Gastrocnemius medialis (tissue), 4 donors: ENCODE results near the gene NAA30. TPM values are rescaled to one million over a fixed set of nuclear protein-coding genes. Genes with fewer than 3 reads are reported as not detected.

Experiments
- ATAC-seq, 2 donors: fragments of 150-250 bp; one replicate each; pipeline ENCODE4 v1.9.1; 2016
- DNase-seq, 2 donors: peaks; one replicate each; pipeline ENCODE4 v3.0.0-alpha.2; 2019
- H3K27ac ChIP-seq, 4 donors: fragments of 200-600 bp; sonication (generic); 1 replicate in 1 of 4; 2 replicates in 3 of 4; pipeline ENCODE4 v1.5.1; 2016 to 2018; ENCODE audit warnings: mild to moderate bottlenecking in 2 of 4, moderate library complexity in 1 of 4
- H3K27me3 ChIP-seq, 3 donors: fragments of 200-600 bp; sonication (generic) in 2 of 3; 1 replicate in 1 of 3; 2 replicates in 2 of 3; pipeline versions ENCODE4 v1.5.1 to v1.6.0; 2016 to 2019; ENCODE audit warnings: mild to moderate bottlenecking in 1 of 3, moderate library complexity in 1 of 3
- H3K36me3 ChIP-seq, 2 donors: fragments of 200-600 bp; sonication (generic) in 1 of 2; one replicate each; pipeline ENCODE4 v1.5.1; 2017 to 2018
- H3K4me1 ChIP-seq, 2 donors: fragments of 200-600 bp; sonication (generic) in 1 of 2; one replicate each; pipeline ENCODE4 v1.5.1; 2016 to 2017; ENCODE audit warnings: mild to moderate bottlenecking in 2 of 2
- H3K4me3 ChIP-seq, 4 donors: fragments of 200-600 bp; sonication (generic) in 3 of 4; 1 replicate in 1 of 4; 2 replicates in 3 of 4; pipeline ENCODE4 v1.5.1; 2016 to 2019; ENCODE audit warnings: mild to moderate bottlenecking in 2 of 4
- H3K9me3 ChIP-seq, 3 donors: fragments of 200-600 bp; sonication (generic) in 2 of 3; 1 replicate in 1 of 3; 2 replicates in 2 of 3; pipeline ENCODE4 v1.5.1; 2016 to 2019
- CTCF ChIP-seq, 5 experiments: fragments of 450-650 bp in 3 of 5; fragments of 200-600 bp in 2 of 5; sonication (generic) in 2 of 5; IDR thresholded peaks in 4 of 5; conservative IDR thresholded peaks in 1 of 5; 1 replicate in 4 of 5; 2 replicates in 1 of 5; pipeline ENCODE4 v1.5.1; 2016 to 2019; ENCODE audit warnings: antibody characterized with exemption in 5 of 5, mild to moderate bottlenecking in 3 of 5, moderate library complexity in 3 of 5
- POLR2A ChIP-seq, 2 donors: fragments of 450-650 bp; IDR thresholded peaks; one replicate each; pipeline ENCODE4 v1.6.1; 2017; ENCODE audit warnings: antibody characterized with exemption in 2 of 2, mild to moderate bottlenecking in 2 of 2, moderate library complexity in 2 of 2
- in situ Hi-C, 4 donors: fragments of 200-750 bp; cut with MboI; loops; one replicate each; pipeline versions ENCODE4 v1.15.0 to v1.8.0; 2017; ENCODE audit warnings: low sequenced_read_pairs in 4 of 4
- intact Hi-C: fragments of 100-400 bp; cut with DNase I; formaldehyde crosslinking; loops from one replicate; pipeline ENCODE4 v1.15.1; 2023; ENCODE audit warnings: low total_unique reads
- total RNA-seq, 4 donors: library from RNA; depleted of rRNA; stranded (reverse); fragments of >200 nt; gene quantifications; one replicate each; pipeline versions ENCODE4 v1.1.0 to v1.2.3, GENCODE V29; 2016

NAA30 gene
- total RNA-seq, 4 donors from 2014 or later: 30.9 to 53.7 (median 38.6) TPM

GRCh38 chr14:57420986-57421385, 30.6 kb downstream of the NAA30 start:
- H3K36me3 ChIP-seq: no peaks in the 10 kb centered on the region
- no peaks in the 10 kb centered on the region for H3K4me1 ChIP-seq
- intact Hi-C loops (no loop called here), in situ Hi-C loops (no loop called here)
- no peak overlapping the region for H3K4me3 ChIP-seq
- H3K27me3 ChIP-seq: no peaks in the 10 kb centered on the region
- no peak for ATAC-seq
- no peak overlapping the region for H3K27ac ChIP-seq
- no peaks in the 10 kb centered on the region for H3K9me3 ChIP-seq
- no peak for DNase-seq
- no peak for TF ChIP-seq CTCF (IDR thresholded peaks at IDR 0.05 in 4 of 5, conservative IDR thresholded peaks at IDR 0.05 in 1 of 5)
- no peak for TF ChIP-seq POLR2A (IDR thresholded peaks at IDR 0.05)

- in situ Hi-C loops (no loop called here), intact Hi-C loops (no loop called here)
- no peak for DNase-seq
- no peaks in the 10 kb centered on the region for H3K36me3 ChIP-seq
- no peak for TF ChIP-seq CTCF (IDR thresholded peaks at IDR 0.05 in 4 of 5, conservative IDR thresholded peaks at IDR 0.05 in 1 of 5)
- no peak for TF ChIP-seq POLR2A (IDR thresholded peaks at IDR 0.05)
- H3K27ac ChIP-seq: no peak overlapping the region
- no peak overlapping the region for H3K4me3 ChIP-seq
- H3K9me3 ChIP-seq: no peaks in the 10 kb centered on the region
- H3K4me1 ChIP-seq: no peaks in the 10 kb centered on the region
- ATAC-seq: no peak
- H3K27me3 ChIP-seq: no peaks in the 10 kb centered on the region
These were observed 45.5 kb downstream of the NAA30 start for GRCh38 chr14:57435923-57436322.

- H3K4me3 ChIP-seq: no peak overlapping the region
- intact Hi-C loops: no loop called here
- H3K27me3 ChIP-seq: no peaks in the 10 kb centered on the region
- in situ Hi-C loops: no loop called here
- no peak overlapping the region for H3K27ac ChIP-seq
- no peaks in the 10 kb centered on the region for H3K9me3 ChIP-seq
- H3K36me3 ChIP-seq: no peaks in the 10 kb centered on the region
- no peaks in the 10 kb centered on the region for H3K4me1 ChIP-seq
- ATAC-seq (no peak), DNase-seq (no peak)
- TF ChIP-seq POLR2A (IDR thresholded peaks at IDR 0.05) (no peak), CTCF (IDR thresholded peaks at IDR 0.05 in 4 of 5, conservative IDR thresholded peaks at IDR 0.05 in 1 of 5) (no peak)
These were observed 71.5 kb downstream of the NAA30 start for GRCh38 chr14:57461777-57462320.

GRCh38 chr14:57462551-57462950, 72.2 kb downstream of the NAA30 start:
- no peaks in the 10 kb centered on the region for H3K27me3 ChIP-seq
- intact Hi-C loops: no loop called here
- no peaks in the 10 kb centered on the region for H3K36me3 ChIP-seq
- no peak for ATAC-seq
- TF ChIP-seq POLR2A (IDR thresholded peaks at IDR 0.05): no peak
- no peak for TF ChIP-seq CTCF (IDR thresholded peaks at IDR 0.05 in 4 of 5, conservative IDR thresholded peaks at IDR 0.05 in 1 of 5)
- no peak overlapping the region for H3K27ac ChIP-seq
- H3K4me3 ChIP-seq: no peak overlapping the region
- no peak for DNase-seq
- in situ Hi-C loops: no loop called here
- H3K4me1 ChIP-seq: no peaks in the 10 kb centered on the region
- H3K9me3 ChIP-seq: no peaks in the 10 kb centered on the region
